ENCODE data around the gene CD248. TPM values are rescaled to one million over a fixed set of nuclear protein-coding genes. Genes with fewer than 3 reads are reported as not detected.

CD248 gene
- total RNA-seq, 1 donor from 2014 or later, result 68.7 TPM

GRCh38 chr11:66267379-66268243 is 49.2 kb downstream of the CD248 start:
- peak overlapping the region; percentile 86 for H3K4me3 Mint-ChIP-seq (ENCODE audit: unreplicated experiment)
- H3K4me1 Mint-ChIP-seq (ENCODE audit: unreplicated experiment), result peaks cover 23% of the 10 kb centered on the region
- H3K36me3 Mint-ChIP-seq (ENCODE audit: unreplicated experiment), result peaks cover 18% of the 10 kb centered on the region
- H3K27ac Mint-ChIP-seq (ENCODE audit: unreplicated experiment), result peak overlapping the region; percentile 99
- H3K9me3 Mint-ChIP-seq (ENCODE audit: unreplicated experiment), result no peaks in the 10 kb centered on the region
- DNase-seq (ENCODE audit: extremely low spot score, unreplicated experiment), result peak; percentile 96
- peak; percentile 27 for TF ChIP-seq CTCF (IDR thresholded peaks at IDR 0.05)
- no peaks in the 10 kb centered on the region for H3K27me3 Mint-ChIP-seq (ENCODE audit: unreplicated experiment)

- Mint-ChIP-seq H3K4me1 (ENCODE audit: unreplicated experiment) (peaks cover 23% of the 10 kb centered on the region), H3K36me3 (ENCODE audit: unreplicated experiment) (peaks cover 18% of the 10 kb centered on the region), H3K4me3 (ENCODE audit: unreplicated experiment) (peak overlapping the region; percentile 86), H3K27ac (ENCODE audit: unreplicated experiment) (peak overlapping the region; percentile 92), H3K9me3 (ENCODE audit: unreplicated experiment) (no peaks in the 10 kb centered on the region), H3K27me3 (ENCODE audit: unreplicated experiment) (no peaks in the 10 kb centered on the region)
- no peak for DNase-seq (ENCODE audit: extremely low spot score, unreplicated experiment)
- peak; percentile 10 for TF ChIP-seq CTCF (IDR thresholded peaks at IDR 0.05)
Observed at GRCh38 chr11:66267039-66267378, 49.8 kb downstream of the CD248 start.

GRCh38 chr11:66266378-66267038 is 50.3 kb downstream of the CD248 start:
- peaks cover 16% of the 10 kb centered on the region for H3K36me3 Mint-ChIP-seq (ENCODE audit: unreplicated experiment)
- H3K27ac Mint-ChIP-seq (ENCODE audit: unreplicated experiment), result peak overlapping the region; percentile 92
- DNase-seq (ENCODE audit: extremely low spot score, unreplicated experiment), result no peak
- no peaks in the 10 kb centered on the region for H3K27me3 Mint-ChIP-seq (ENCODE audit: unreplicated experiment)
- H3K4me1 Mint-ChIP-seq (ENCODE audit: unreplicated experiment), result peaks cover 22% of the 10 kb centered on the region
- no peaks in the 10 kb centered on the region for H3K9me3 Mint-ChIP-seq (ENCODE audit: unreplicated experiment)
- no peak for TF ChIP-seq CTCF (IDR thresholded peaks at IDR 0.05)
- H3K4me3 Mint-ChIP-seq (ENCODE audit: unreplicated experiment), result peak overlapping the region; percentile 86

- no peak overlapping the region for H3K4me3 Mint-ChIP-seq (ENCODE audit: unreplicated experiment)
- H3K9me3 Mint-ChIP-seq (ENCODE audit: unreplicated experiment), result no peaks in the 10 kb centered on the region
- no peak for DNase-seq (ENCODE audit: extremely low spot score, unreplicated experiment)
- no peak overlapping the region for H3K27ac Mint-ChIP-seq (ENCODE audit: unreplicated experiment)
- H3K36me3 Mint-ChIP-seq (ENCODE audit: unreplicated experiment), result peaks cover 15% of the 10 kb centered on the region
- H3K4me1 Mint-ChIP-seq (ENCODE audit: unreplicated experiment), result peaks cover 20% of the 10 kb centered on the region
- TF ChIP-seq CTCF (IDR thresholded peaks at IDR 0.05), result no peak
- no peaks in the 10 kb centered on the region for H3K27me3 Mint-ChIP-seq (ENCODE audit: unreplicated experiment)
Observed at GRCh38 chr11:66265531-66266377, 51.1 kb downstream of the CD248 start.
